Tongue (tissue), 2 donors: ENCODE data around the gene LDLRAD1. TPM values are rescaled to one million over a fixed set of nuclear protein-coding genes. Genes with fewer than 3 reads are reported as not detected.
"Not testable (repeated sequence)": the region's sequence is repeated elsewhere in the genome, so short reads cannot be mapped to it uniquely, and the experiment has no call there.

Experiments used
- DNase-seq: peaks from one replicate; pipeline ENCODE4 v3.0.0-alpha.2; 2015
- total RNA-seq: library from RNA; depleted of rRNA; stranded (reverse); fragments of >200 nt; gene quantifications from one replicate; pipeline ENCODE4 v1.2.3, GENCODE V29; 2014

LDLRAD1 gene
- total RNA-seq, 1 donor from 2014 or later: not detected

GRCh38 chr1:53992085-53992874, 25.7 kb downstream of the LDLRAD1 start:
- DNase-seq: no peak

- no peak for DNase-seq
Measured at GRCh38 chr1:53987880-53988279, 30.1 kb downstream of the LDLRAD1 start.

DNA sequence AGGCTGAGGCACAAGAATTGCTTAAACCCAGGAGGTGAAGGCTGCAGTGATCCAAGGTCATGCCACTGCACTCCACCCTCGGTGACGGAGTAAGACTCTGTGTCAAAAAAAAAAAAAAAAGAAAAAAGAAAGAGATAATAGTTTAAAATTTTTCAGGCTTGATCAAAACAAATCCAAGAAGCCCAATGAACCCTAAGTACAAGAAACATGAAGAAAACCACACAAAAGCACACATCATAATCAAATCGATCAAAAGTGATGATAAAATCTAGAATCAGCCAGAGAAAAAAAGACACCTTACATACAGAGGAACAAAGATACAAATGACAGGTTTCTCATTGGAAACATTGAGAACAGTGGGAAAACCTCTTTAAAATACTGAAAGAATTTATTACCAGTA, 31.5 kb downstream of the LDLRAD1 start:
- no peak for DNase-seq

DNA sequence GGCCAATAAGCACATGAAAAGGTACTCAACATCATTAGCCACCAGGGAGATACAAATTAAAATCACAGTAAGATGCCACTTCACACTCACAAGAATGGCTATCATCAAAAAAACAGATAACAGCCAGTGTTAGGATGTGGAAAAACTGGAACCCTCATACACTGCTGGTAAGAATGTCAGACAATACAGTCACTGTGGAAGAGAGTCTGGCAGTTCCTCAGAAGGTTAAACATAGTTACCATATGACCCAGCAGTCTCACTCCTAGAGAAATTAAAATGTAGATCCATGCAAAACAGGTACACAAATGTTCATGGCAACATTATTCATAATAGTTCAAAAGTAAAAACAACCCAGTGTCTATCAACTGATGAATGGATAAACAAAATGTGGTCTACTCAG, 33.3 kb downstream of the LDLRAD1 start:
- no peak for DNase-seq

DNA sequence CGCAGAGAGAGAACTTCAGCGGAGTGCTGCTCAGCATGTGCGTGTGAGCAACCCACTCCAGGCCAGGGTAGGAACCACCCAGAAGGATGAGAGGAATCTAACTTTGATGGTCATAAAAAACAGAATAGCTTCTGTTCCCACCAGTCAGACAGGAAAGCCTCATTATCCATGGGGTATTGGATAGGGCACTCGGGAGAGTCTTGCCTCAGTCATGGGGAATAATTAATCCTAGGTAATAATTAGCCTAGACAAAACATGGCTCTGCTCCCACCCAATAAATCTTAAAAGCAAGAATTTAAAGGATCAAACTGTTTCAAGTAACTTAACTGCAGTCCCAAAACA, 35.3 kb downstream of the LDLRAD1 start:
- DNase-seq: no peak

- DNase-seq: peak; percentile 52
Measured at GRCh38 chr1:53982034-53982762, 35.8 kb downstream of the LDLRAD1 start.

GRCh38 chr1:53981220-53981619, 36.8 kb downstream of the LDLRAD1 start:
- DNase-seq: peak; percentile 13

GRCh38 chr1:53979712-53980450, 38.1 kb downstream of the LDLRAD1 start:
- no peak for DNase-seq

- DNase-seq: no peak
Measured at GRCh38 chr1:53975861-53976260, 42.1 kb downstream of the LDLRAD1 start.

DNA sequence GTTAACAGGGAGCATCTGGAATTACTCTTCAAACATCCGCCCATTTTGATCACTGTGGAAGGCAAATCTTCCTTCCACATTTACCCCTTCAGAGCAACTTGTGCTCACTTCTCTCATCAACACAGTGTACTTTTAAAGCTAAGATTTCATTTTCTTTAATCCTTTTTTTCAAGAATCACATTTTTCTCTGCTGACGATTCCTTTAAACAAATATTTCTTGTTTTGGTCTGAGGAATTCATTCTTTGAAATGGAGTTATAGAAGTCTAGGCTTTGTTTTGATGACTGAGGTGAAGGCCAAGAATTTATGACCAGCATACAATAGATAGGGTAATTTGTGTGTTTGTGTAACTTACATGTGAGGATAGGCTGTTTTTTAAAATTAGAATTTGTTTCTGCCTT, 46.3 kb downstream of the LDLRAD1 start:
- DNase-seq: no peak

DNA sequence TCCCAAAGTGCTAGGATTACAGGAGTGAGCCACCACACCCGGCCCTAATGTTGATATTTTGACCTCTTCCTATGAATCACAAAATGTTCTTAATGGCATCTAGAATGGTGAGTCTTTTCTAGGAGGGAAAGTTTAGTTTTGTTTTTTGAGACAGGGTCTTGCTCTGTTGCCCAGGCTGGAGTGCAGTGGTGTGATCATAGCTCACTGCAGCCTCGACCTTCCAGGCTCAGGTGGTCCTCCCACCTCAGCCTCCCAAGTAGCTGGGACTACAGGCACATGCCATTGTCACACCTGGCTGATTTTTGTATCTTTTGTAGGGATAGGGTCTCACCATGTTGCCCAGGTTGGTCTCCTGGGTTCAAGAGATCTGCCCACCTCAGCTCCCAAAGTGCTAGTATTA, 48.7 kb downstream of the LDLRAD1 start:
- not testable (repeated sequence) for DNase-seq

DNA sequence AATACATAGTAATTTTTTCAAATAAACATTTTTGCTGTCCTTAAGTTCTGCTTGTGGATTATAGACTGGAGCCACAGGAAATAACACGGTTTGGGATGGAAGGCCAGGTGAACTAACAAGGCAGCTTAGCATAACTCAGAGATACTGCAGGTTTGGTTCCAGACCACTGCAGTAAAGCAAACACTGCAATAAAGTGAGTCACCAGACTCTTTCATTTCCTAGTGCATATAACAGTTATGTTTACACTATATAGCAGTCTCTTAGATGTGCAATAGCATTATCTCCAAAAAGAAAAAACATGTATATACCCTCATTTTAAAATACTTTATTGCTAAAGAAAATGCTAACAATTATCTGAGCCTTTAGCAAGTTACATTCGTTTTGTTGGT, 49.9 kb downstream of the LDLRAD1 start:
- DNase-seq: no peak

DNA sequence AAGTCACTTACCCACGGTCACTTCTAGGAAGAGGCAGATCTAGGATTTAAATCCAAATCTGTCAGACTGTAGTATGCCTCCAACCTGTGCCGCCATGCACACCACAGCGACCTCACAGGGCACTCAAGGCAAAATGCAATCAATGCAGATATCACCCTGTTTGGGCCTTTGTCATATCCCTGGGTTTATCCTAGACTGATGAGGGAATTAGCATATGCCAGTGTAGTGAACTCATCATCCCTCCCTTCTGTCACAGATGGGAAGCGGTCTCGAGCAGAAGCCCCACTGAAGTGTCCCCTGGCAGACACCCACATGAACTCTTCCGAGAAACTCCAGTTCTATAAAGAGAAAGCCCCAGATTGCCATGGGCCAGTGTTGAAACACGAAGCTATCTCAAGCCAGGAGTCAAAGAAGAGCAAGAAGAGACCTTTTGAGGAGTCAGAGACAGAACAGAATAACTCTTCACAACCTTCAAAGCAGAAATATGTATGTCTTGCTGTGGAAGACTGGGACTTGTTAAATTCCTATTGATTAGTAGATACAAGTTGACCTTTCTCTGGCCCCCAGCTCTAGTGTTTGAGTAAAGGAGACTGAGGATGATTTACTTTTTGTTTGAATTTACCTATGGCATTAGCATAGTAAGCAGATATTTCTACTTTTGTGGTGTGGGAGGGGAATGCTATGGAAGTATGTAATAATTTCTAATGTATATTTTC, 50.4 kb downstream of the LDLRAD1 start:
- no peak for DNase-seq

DNA sequence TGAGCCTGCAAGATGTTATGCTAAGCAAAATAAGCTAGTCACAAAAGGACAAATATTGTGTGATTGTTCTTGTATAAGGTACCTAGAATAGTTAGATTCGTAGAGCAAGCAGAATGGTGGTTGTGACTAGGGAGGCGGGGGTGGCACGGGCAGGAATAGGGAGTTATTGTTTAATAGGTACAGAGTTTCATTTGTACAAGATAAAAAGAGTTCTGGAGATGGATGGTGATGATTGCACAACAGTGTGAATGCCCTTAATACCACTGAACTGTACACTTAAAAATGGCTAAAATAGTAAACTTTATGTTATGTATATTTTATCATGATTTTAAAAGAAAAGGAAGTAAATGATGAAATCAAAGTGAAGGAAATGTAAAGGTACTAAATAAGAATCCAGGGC, 51.2 kb downstream of the LDLRAD1 start:
- no peak for DNase-seq

GRCh38 chr1:53964109-53964508, 53.9 kb downstream of the LDLRAD1 start:
- no peak for DNase-seq

DNA sequence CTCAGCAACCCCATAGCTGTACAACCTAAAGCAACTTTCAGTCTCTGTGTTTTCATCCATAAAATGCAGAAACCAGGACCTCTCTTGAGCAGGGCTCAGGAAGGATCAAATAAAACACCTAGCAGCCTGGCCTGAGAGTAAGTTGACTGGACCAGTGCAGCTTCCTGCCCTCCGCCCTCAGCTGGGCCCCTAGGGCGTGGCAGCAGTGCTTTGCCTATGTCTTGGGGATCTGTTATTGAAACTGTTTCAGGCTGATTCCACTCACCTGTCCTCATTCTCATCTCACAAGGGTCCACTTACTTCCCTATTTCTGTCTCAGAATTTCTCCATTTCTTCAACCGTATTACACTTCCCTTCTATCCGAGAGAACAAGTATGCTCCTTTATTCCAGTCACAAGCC, 54.5 kb downstream of the LDLRAD1 start:
- DNase-seq: no peak

- DNase-seq: no peak
Measured at GRCh38 chr1:53962395-53962794, 55.6 kb downstream of the LDLRAD1 start.

DNA sequence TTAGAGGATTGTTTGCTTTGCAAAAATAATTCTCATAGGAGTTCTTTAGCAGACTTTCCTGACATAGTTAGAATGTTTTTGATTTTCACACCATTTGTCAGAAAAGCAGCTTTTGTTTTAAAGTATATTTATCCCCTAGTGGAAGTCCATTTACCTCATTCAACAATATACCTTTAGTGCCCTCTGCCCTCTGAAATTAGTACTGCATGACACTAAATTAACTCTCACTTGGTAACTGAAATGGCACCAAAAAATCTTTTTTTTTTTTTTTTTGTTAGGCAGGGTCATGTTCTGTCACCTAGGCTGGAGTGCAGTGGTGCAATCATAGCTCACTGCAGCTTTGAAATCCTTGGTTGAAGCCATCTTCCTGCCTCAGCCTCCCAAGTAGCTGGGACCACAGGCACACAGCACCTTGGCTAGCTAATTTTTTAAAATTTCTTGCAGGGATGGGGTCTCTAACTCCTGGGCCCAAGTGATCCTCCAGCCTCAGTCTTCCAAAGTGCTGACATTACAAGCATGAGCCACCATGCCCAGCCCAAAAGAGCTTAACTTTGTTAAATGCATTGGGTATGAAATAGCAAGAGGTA, 58.2 kb downstream of the LDLRAD1 start:
- peak; percentile 41 for DNase-seq
